Astrocyte (in vitro differentiated cells and primary cell): ENCODE measurements around the gene CHAT. TPM values are rescaled to one million over a fixed set of nuclear protein-coding genes. Genes with fewer than 3 reads are reported as not detected.

Experiments
- DNase-seq: peaks from one replicate; pipeline ENCODE4 v3.0.0-alpha.2; 2010; ENCODE audit warnings: low read depth
- FAIRE-seq: peaks from 2 replicates; lab custom pipeline; 2011; peaks lifted over from hg19 to GRCh38; lab: Jason Lieb, UNC
- H2AFZ ChIP-seq: 2 replicates; pipeline ENCODE4 v1.6.0; 2012; ENCODE audit warnings: low read depth, low read length, inconsistent platforms
- H3K27ac ChIP-seq: 2 replicates; pipeline ENCODE4 v1.5.1; 2011; ENCODE audit warnings: low read depth, low read length, inconsistent platforms
- H3K27me3 ChIP-seq: 2 replicates; pipeline ENCODE4 v1.6.0; 2011; ENCODE audit warnings: low read length, inconsistent platforms; ENCODE audit not compliant: insufficient read depth
- H3K36me3 ChIP-seq: 2 replicates; pipeline ENCODE4 v1.5.1; 2011; ENCODE audit warnings: low read length, inconsistent platforms; ENCODE audit not compliant: insufficient read depth
- H3K4me1 ChIP-seq: 2 replicates; pipeline ENCODE4 v1.5.1; 2011; ENCODE audit warnings: low read length, inconsistent platforms; ENCODE audit not compliant: insufficient read depth
- H3K4me2 ChIP-seq: 2 replicates; pipeline ENCODE4 v1.6.0; 2012; ENCODE audit warnings: low read length, inconsistent platforms
- H3K4me3 ChIP-seq: 2 replicates; pipeline ENCODE4 v1.5.1; 2011; ENCODE audit warnings: low read depth, mild to moderate bottlenecking, low read length, inconsistent platforms; ENCODE audit not compliant: insufficient read depth
- H3K79me2 ChIP-seq: 2 replicates; pipeline ENCODE4 v1.6.0; 2012; ENCODE audit warnings: mild to moderate bottlenecking, low read length, inconsistent platforms; ENCODE audit not compliant: insufficient read depth
- H3K9ac ChIP-seq: 2 replicates; pipeline ENCODE4 v1.6.0; 2012; ENCODE audit warnings: mild to moderate bottlenecking, low read length, inconsistent platforms
- H3K9me3 ChIP-seq: 2 replicates; pipeline ENCODE4 v1.5.1; 2012; ENCODE audit warnings: low read depth, mild to moderate bottlenecking, low read length, inconsistent platforms; ENCODE audit not compliant: insufficient read depth
- H4K20me1 ChIP-seq: 2 replicates; pipeline ENCODE4 v1.6.0; 2012; ENCODE audit warnings: low read length, inconsistent platforms; ENCODE audit not compliant: insufficient read depth
- H3K27ac Mint-ChIP-seq: one replicate; pipeline ENCODE4 v1.8.0; 2021; ENCODE audit warnings: mild to moderate bottlenecking, mixed read lengths; ENCODE audit not compliant: unreplicated experiment
- H3K27me3 Mint-ChIP-seq: one replicate; pipeline ENCODE4 v1.8.0; 2021; ENCODE audit warnings: low read depth, mixed read lengths; ENCODE audit not compliant: unreplicated experiment
- H3K36me3 Mint-ChIP-seq: one replicate; pipeline ENCODE4 v1.8.0; 2021; ENCODE audit warnings: low read depth, mixed read lengths; ENCODE audit not compliant: unreplicated experiment
- H3K4me1 Mint-ChIP-seq: one replicate; pipeline ENCODE4 v1.8.0; 2021; ENCODE audit warnings: low read depth, mixed read lengths; ENCODE audit not compliant: unreplicated experiment
- H3K4me3 Mint-ChIP-seq: one replicate; pipeline ENCODE4 v1.8.0; 2021; ENCODE audit warnings: mild to moderate bottlenecking, moderate library complexity, mixed read lengths; ENCODE audit not compliant: unreplicated experiment
- H3K9me3 Mint-ChIP-seq: one replicate; pipeline ENCODE4 v1.8.0; 2021; ENCODE audit warnings: mild to moderate bottlenecking, mixed read lengths; ENCODE audit not compliant: unreplicated experiment
- EZH2 ChIP-seq: IDR thresholded peaks from 2 replicates; pipeline ENCODE4 v1.6.1; 2012; ENCODE audit warnings: mild to moderate bottlenecking, low read length, inconsistent platforms; ENCODE audit not compliant: insufficient read depth
- total RNA-seq: library from RNA; stranded (reverse); gene quantifications from 2 replicates; pipeline ENCODE4 v1.2.1, GENCODE V29; 2021
- TF ChIP-seq, protein P1 (sequence below): IDR thresholded peaks from 2 replicates; pipeline ENCODE4 v1.5.1; 2011; ENCODE audit warnings: low read depth, mild to moderate bottlenecking, inconsistent platforms, low read length, moderate library complexity; ENCODE audit not compliant: insufficient read depth

Gene CHAT
- total RNA-seq, 1 donor from 2014 or later, result 1.00 TPM

DNA sequence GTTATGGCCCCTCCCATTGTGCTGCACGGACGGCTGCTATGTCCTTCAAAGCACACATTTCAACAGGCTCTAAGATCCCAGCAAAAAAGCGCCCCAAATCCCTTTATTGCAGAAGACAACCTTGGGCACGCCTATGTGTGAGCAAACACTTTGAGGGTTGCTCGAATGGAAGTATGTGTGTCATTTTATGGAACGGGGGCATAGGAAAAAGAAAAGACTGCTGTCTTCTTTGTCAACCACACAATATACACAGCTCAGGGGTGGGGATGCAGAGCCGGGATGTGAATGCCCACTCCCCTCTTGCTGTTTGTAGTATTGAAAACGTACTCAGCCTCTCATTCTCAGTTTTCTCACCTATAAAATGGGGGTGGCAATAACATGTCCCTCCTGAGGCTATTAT, 97.6 kb downstream of the CHAT start:
- no peak overlapping the region for H3K27ac ChIP-seq
- H3K4me1 Mint-ChIP-seq, result no peaks in the 10 kb centered on the region
- no peaks in the 10 kb centered on the region for H3K36me3 Mint-ChIP-seq
- no peaks in the 10 kb centered on the region for H3K4me1 ChIP-seq
- H2AFZ ChIP-seq, result no peak overlapping the region
- no peaks in the 10 kb centered on the region for H3K9me3 ChIP-seq
- H4K20me1 ChIP-seq, result no peaks in the 10 kb centered on the region
- H3K27me3 ChIP-seq, result peaks cover 2% of the 10 kb centered on the region
- H3K9me3 Mint-ChIP-seq, result peaks cover 17% of the 10 kb centered on the region
- H3K4me3 ChIP-seq, result no peak overlapping the region
- no peak for DNase-seq
- H3K36me3 ChIP-seq, result no peaks in the 10 kb centered on the region
- H3K4me2 ChIP-seq, result no peak overlapping the region
- no peak overlapping the region for H3K27ac Mint-ChIP-seq
- H3K79me2 ChIP-seq, result no peaks in the 10 kb centered on the region
- no peak for FAIRE-seq
- peaks cover 37% of the 10 kb centered on the region for H3K27me3 Mint-ChIP-seq
- TF ChIP-seq, protein P1, sequence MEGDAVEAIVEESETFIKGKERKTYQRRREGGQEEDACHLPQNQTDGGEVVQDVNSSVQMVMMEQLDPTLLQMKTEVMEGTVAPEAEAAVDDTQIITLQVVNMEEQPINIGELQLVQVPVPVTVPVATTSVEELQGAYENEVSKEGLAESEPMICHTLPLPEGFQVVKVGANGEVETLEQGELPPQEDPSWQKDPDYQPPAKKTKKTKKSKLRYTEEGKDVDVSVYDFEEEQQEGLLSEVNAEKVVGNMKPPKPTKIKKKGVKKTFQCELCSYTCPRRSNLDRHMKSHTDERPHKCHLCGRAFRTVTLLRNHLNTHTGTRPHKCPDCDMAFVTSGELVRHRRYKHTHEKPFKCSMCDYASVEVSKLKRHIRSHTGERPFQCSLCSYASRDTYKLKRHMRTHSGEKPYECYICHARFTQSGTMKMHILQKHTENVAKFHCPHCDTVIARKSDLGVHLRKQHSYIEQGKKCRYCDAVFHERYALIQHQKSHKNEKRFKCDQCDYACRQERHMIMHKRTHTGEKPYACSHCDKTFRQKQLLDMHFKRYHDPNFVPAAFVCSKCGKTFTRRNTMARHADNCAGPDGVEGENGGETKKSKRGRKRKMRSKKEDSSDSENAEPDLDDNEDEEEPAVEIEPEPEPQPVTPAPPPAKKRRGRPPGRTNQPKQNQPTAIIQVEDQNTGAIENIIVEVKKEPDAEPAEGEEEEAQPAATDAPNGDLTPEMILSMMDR, result no peak
- no peak for TF ChIP-seq EZH2
- no peak overlapping the region for H3K4me3 Mint-ChIP-seq
- no peak overlapping the region for H3K9ac ChIP-seq

DNA sequence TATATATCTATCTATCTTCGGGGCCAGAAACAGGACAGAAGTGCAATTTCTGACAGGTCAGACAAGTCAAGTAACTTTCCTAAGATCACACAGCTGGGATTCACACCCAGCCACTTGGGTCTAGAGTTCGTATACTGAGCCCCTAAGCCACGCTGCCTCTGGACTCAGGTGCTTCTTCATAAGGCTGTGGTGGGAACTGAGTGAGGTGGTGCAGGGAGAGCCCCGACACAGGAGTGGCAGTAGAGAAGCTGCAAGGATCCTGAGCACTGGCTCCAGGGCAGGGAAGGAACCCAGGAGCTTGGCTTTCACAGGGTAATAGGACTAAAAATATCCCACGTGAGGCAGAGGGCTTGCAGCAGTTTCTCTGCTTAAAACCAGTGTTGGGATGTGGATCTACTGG, 99.4 kb downstream of the CHAT start:
- Histone ChIP-seq H3K27me3 (peaks cover 2% of the 10 kb centered on the region), H3K9ac (no peak overlapping the region), H3K4me2 (no peak overlapping the region), H3K4me3 (no peak overlapping the region), H2AFZ (no peak overlapping the region), H3K27ac (no peak overlapping the region), H3K79me2 (no peaks in the 10 kb centered on the region), H3K36me3 (no peaks in the 10 kb centered on the region), H4K20me1 (no peaks in the 10 kb centered on the region), H3K4me1 (no peaks in the 10 kb centered on the region), H3K9me3 (no peaks in the 10 kb centered on the region)
- no peaks in the 10 kb centered on the region for H3K36me3 Mint-ChIP-seq
- no peak for DNase-seq
- H3K4me1 Mint-ChIP-seq, result no peaks in the 10 kb centered on the region
- H3K9me3 Mint-ChIP-seq, result peaks cover 18% of the 10 kb centered on the region
- no peak overlapping the region for H3K4me3 Mint-ChIP-seq
- TF ChIP-seq EZH2, result no peak
- TF ChIP-seq, protein P1, result no peak
- no peak for FAIRE-seq
- no peak overlapping the region for H3K27ac Mint-ChIP-seq
- peaks cover 35% of the 10 kb centered on the region for H3K27me3 Mint-ChIP-seq

Other genes with a start within 250 kb of the CHAT start
- not detected in 2 replicates for gene DRGX, start 217.9 kb upstream of the CHAT start, total RNA-seq
- gene ERCC6, start 74.9 kb upstream of the CHAT start, total RNA-seq, result 20.1 and 22.3 TPM in 2 replicates
- gene SLC18A3, start 3.7 kb upstream of the CHAT start, total RNA-seq, result 1.0 and 4.6 TPM in 2 replicates
- gene C10orf53, start 65.6 kb downstream of the CHAT start, total RNA-seq, result not detected in 2 replicates
- gene OGDHL, start 148.3 kb downstream of the CHAT start, total RNA-seq, result 1.2 and 1.9 TPM in 2 replicates